GM12864 (cell line): ENCODE results near the gene GRIN2A.

Experiments used
- DNase-seq: peaks from one replicate; pipeline ENCODE4 v3.0.0-alpha.2; 2011; ENCODE audit warnings: low read depth
- H3K4me3 ChIP-seq: 2 replicates; pipeline ENCODE4 v1.5.1; 2011; ENCODE audit warnings: mild to moderate bottlenecking, low read depth, low read length, control low read depth
- TF ChIP-seq, protein P1 (sequence below): IDR thresholded peaks from 2 replicates; pipeline ENCODE4 v1.5.1; 2011; ENCODE audit warnings: low read depth, mild to moderate bottlenecking, moderate library complexity, low read length, control low read depth, inconsistent platforms; ENCODE audit errors: missing control alignments

GRIN2A gene

DNA sequence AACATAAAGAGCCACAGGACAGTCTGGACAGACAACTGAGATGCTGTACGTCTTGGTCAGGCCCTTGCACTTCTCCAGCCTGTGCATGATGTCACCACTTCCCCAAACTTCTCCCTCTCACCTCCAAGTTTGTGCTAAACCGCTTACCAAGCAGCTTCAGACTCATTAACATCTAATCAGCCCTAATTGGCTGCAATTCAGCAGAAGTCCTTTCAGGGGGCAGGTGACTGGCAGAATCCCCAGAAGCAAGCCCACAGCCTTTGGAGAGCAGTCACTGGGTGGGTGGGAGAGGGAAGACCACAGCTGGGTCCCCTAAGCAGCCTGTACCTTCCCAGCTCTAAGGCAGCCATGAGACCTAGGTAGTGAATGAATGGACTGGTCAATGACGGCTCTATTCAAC is 161.4 kb downstream of the GRIN2A start:
- TF ChIP-seq, protein P1, sequence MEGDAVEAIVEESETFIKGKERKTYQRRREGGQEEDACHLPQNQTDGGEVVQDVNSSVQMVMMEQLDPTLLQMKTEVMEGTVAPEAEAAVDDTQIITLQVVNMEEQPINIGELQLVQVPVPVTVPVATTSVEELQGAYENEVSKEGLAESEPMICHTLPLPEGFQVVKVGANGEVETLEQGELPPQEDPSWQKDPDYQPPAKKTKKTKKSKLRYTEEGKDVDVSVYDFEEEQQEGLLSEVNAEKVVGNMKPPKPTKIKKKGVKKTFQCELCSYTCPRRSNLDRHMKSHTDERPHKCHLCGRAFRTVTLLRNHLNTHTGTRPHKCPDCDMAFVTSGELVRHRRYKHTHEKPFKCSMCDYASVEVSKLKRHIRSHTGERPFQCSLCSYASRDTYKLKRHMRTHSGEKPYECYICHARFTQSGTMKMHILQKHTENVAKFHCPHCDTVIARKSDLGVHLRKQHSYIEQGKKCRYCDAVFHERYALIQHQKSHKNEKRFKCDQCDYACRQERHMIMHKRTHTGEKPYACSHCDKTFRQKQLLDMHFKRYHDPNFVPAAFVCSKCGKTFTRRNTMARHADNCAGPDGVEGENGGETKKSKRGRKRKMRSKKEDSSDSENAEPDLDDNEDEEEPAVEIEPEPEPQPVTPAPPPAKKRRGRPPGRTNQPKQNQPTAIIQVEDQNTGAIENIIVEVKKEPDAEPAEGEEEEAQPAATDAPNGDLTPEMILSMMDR = no peak
- H3K4me3 ChIP-seq = no peak overlapping the region
- no peak for DNase-seq

DNA sequence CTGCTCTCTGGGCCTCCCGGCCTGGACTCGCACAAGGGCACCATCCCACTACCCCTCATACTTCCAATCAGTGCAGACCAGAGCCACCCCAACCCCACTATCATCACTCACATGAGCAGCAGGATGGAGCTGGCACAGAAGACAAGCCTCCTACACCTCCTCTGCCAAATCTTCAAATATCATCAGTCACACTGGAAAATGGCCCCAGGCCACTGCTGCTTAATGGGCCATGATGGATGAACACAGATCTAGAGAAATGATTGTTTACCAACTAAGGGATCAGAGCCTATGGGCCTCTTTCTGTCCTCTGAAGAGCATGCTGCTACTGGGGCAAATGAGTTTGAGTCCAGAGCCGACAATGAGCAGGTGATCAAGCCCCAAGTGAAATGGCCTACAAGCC is 165.5 kb downstream of the GRIN2A start:
- no peak overlapping the region for H3K4me3 ChIP-seq
- TF ChIP-seq, protein P1 = no peak
- DNase-seq = no peak

GRCh38 chr16:10015397-10015796 is 166.8 kb downstream of the GRIN2A start:
- TF ChIP-seq, protein P1 = no peak
- no peak for DNase-seq
- H3K4me3 ChIP-seq = no peak overlapping the region

- DNase-seq = no peak
- no peak overlapping the region for H3K4me3 ChIP-seq
- TF ChIP-seq, protein P1 = no peak
Measured at GRCh38 chr16:10013774-10014173, 168.5 kb downstream of the GRIN2A start.

DNA sequence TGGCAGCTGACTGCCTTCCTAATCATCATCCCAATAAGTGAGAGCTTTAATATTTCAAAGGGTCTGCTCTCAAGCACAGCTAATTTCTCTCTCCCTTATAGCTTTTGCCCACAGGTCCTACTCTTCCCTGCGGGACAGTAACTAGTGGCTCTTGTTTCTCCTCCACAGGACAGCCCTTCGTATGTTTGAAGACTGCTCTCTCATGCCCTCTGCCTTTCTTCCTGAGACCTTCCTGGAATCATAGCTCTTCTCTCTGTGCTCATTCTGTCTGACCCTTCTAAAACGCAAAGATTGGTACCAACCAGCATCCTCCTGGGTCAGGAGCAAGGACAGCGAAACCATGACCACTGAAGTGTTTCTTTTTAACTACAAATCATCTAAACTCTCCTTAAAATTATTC is 168.9 kb downstream of the GRIN2A start:
- no peak overlapping the region for H3K4me3 ChIP-seq
- TF ChIP-seq, protein P1 = no peak
- no peak for DNase-seq

GRCh38 chr16:10009684-10010083 is 172.5 kb downstream of the GRIN2A start:
- no peak overlapping the region for H3K4me3 ChIP-seq
- DNase-seq = no peak
- TF ChIP-seq, protein P1 = no peak

DNA sequence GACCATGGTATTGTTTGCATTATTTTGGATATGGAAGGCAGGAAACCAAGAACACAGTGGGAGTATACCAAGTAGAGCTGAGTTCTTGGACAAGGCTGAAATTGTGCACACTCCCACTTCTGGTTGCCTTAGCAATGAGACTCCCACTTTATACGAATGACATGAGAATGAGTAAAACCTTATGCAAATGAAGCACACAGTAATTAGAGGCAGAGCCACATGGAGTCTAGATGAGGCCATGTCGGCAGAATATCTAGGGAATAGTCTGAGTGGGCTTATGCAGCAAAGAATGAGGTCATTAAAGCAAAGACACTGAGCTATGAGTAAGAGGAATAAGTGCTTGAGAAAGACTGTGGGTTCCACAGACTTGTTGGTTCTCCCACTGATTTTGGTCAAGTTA is 178.7 kb downstream of the GRIN2A start:
- no peak for DNase-seq
- TF ChIP-seq, protein P1 = no peak
- no peak overlapping the region for H3K4me3 ChIP-seq
